ENCODE data around the gene PXMP2. TPM values are rescaled to one million over a fixed set of nuclear protein-coding genes. Genes with fewer than 3 reads are reported as not detected.

The PXMP2 gene
- total RNA-seq, 2 experiments from 2014 or later = 24.5 to 24.9 TPM

GRCh38 chr12:132665149-132665491, 22.3 kb upstream of the PXMP2 start:
- Mint-ChIP-seq H3K36me3 (ENCODE audit: low read depth) (peaks cover 89% of the 10 kb centered on the region), H3K27me3 (no peaks in the 10 kb centered on the region), H3K4me3 (no peak overlapping the region), H3K9me3 (no peaks in the 10 kb centered on the region), H3K4me1 (peaks cover 35% of the 10 kb centered on the region), H3K27ac (no peak overlapping the region)
- POLR2A ChIA-PET = no interaction called here
- CTCF ChIA-PET = no interaction called here
- no peak for DNase-seq

- peaks cover 87% of the 10 kb centered on the region for H3K36me3 Mint-ChIP-seq (ENCODE audit: low read depth)
- H3K27me3 Mint-ChIP-seq = no peaks in the 10 kb centered on the region
- H3K4me1 Mint-ChIP-seq = peaks cover 33% of the 10 kb centered on the region
- POLR2A ChIA-PET = no interaction called here
- no peak for DNase-seq
- CTCF ChIA-PET = interaction anchor here (0.7 kb wide), 1 partner anchor 49 kb away, joined by 3 read pairs; no protein-coding TSS in a partner anchor
- no peaks in the 10 kb centered on the region for H3K9me3 Mint-ChIP-seq
- H3K4me3 Mint-ChIP-seq = no peak overlapping the region
- H3K27ac Mint-ChIP-seq = no peak overlapping the region
Measured at GRCh38 chr12:132665794-132666193, 21.6 kb upstream of the PXMP2 start.

- CTCF ChIA-PET = no interaction called here
- H3K4me1 Mint-ChIP-seq = peaks cover 24% of the 10 kb centered on the region
- H3K4me3 Mint-ChIP-seq = no peak overlapping the region
- no peak overlapping the region for H3K27ac Mint-ChIP-seq
- no peaks in the 10 kb centered on the region for H3K27me3 Mint-ChIP-seq
- H3K9me3 Mint-ChIP-seq = no peaks in the 10 kb centered on the region
- peaks cover 79% of the 10 kb centered on the region for H3K36me3 Mint-ChIP-seq (ENCODE audit: low read depth)
- POLR2A ChIA-PET = interaction anchor here (0.7 kb wide), 1 partner anchor 161 kb away, joined by 3 read pairs; no protein-coding TSS in a partner anchor
- DNase-seq = no peak
Measured at GRCh38 chr12:132668191-132669088, 18.9 kb upstream of the PXMP2 start.

GRCh38 chr12:132669166-132669879, 18.1 kb upstream of the PXMP2 start:
- no peak overlapping the region for H3K27ac Mint-ChIP-seq
- H3K27me3 Mint-ChIP-seq = no peaks in the 10 kb centered on the region
- DNase-seq = no peak
- ChIA-PET POLR2A (no interaction called here), CTCF (no interaction called here)
- peaks cover 82% of the 10 kb centered on the region for H3K36me3 Mint-ChIP-seq (ENCODE audit: low read depth)
- no peaks in the 10 kb centered on the region for H3K9me3 Mint-ChIP-seq
- H3K4me1 Mint-ChIP-seq = peaks cover 18% of the 10 kb centered on the region
- H3K4me3 Mint-ChIP-seq = no peak overlapping the region

- Mint-ChIP-seq H3K9me3 (no peaks in the 10 kb centered on the region), H3K4me3 (no peak overlapping the region), H3K27ac (peak overlapping the region; percentile 84), H3K36me3 (ENCODE audit: low read depth) (peaks cover 80% of the 10 kb centered on the region), H3K4me1 (peaks cover 16% of the 10 kb centered on the region), H3K27me3 (no peaks in the 10 kb centered on the region)
- CTCF ChIA-PET = no interaction called here
- POLR2A ChIA-PET = interaction anchor here (0.9 kb wide), 1 partner anchor 13 kb away, joined by 3 read pairs; no protein-coding TSS in a partner anchor
- peak; percentile 57 for DNase-seq
Measured at GRCh38 chr12:132672116-132672515, 15.3 kb upstream of the PXMP2 start.

GRCh38 chr12:132672678-132673077, 14.7 kb upstream of the PXMP2 start:
- peaks cover 80% of the 10 kb centered on the region for H3K36me3 Mint-ChIP-seq (ENCODE audit: low read depth)
- POLR2A ChIA-PET = interaction anchor here (0.9 kb wide), 1 partner anchor 14 kb away, joined by 3 read pairs; no protein-coding TSS in a partner anchor
- peaks cover 16% of the 10 kb centered on the region for H3K4me1 Mint-ChIP-seq
- CTCF ChIA-PET = no interaction called here
- H3K27me3 Mint-ChIP-seq = no peaks in the 10 kb centered on the region
- H3K4me3 Mint-ChIP-seq = no peak overlapping the region
- DNase-seq = no peak
- no peak overlapping the region for H3K27ac Mint-ChIP-seq
- no peaks in the 10 kb centered on the region for H3K9me3 Mint-ChIP-seq

GRCh38 chr12:132673288-132674179, 13.9 kb upstream of the PXMP2 start:
- no peaks in the 10 kb centered on the region for H3K9me3 Mint-ChIP-seq
- no peak overlapping the region for H3K4me3 Mint-ChIP-seq
- CTCF ChIA-PET = no interaction called here
- peaks cover 74% of the 10 kb centered on the region for H3K36me3 Mint-ChIP-seq (ENCODE audit: low read depth)
- H3K27ac Mint-ChIP-seq = no peak overlapping the region
- no peaks in the 10 kb centered on the region for H3K27me3 Mint-ChIP-seq
- POLR2A ChIA-PET = no interaction called here
- no peak for DNase-seq
- peaks cover 16% of the 10 kb centered on the region for H3K4me1 Mint-ChIP-seq

- Mint-ChIP-seq H3K9me3 (no peaks in the 10 kb centered on the region), H3K4me1 (peaks cover 16% of the 10 kb centered on the region), H3K4me3 (no peak overlapping the region), H3K27ac (no peak overlapping the region), H3K36me3 (ENCODE audit: low read depth) (peaks cover 74% of the 10 kb centered on the region), H3K27me3 (no peaks in the 10 kb centered on the region)
- no peak for DNase-seq
- ChIA-PET CTCF (no interaction called here), POLR2A (no interaction called here)
Measured at GRCh38 chr12:132674561-132674960, 12.8 kb upstream of the PXMP2 start.

- H3K27me3 Mint-ChIP-seq = no peaks in the 10 kb centered on the region
- POLR2A ChIA-PET = no interaction called here
Measured at GRCh38 chr12:132675757-132676432, 11.5 kb upstream of the PXMP2 start.

GRCh38 chr12:132677492-132677891, 9.9 kb upstream of the PXMP2 start:
- ChIA-PET POLR2A (interaction anchor here (1.0 kb wide), 1 partner anchor 8 kb away, joined by 3 read pairs; no protein-coding TSS in a partner anchor), CTCF (no interaction called here)
- Mint-ChIP-seq H3K9me3 (no peaks in the 10 kb centered on the region), H3K36me3 (ENCODE audit: low read depth) (peaks cover 77% of the 10 kb centered on the region), H3K4me3 (no peak overlapping the region), H3K27ac (no peak overlapping the region), H3K4me1 (peaks cover 12% of the 10 kb centered on the region), H3K27me3 (no peaks in the 10 kb centered on the region)
- no peak for DNase-seq

More at GRCh38 chr12:132675757-132676432, 11.5 kb upstream of the PXMP2 start:
- H3K4me1 Mint-ChIP-seq = peaks cover 18% of the 10 kb centered on the region
- H3K36me3 Mint-ChIP-seq (ENCODE audit: low read depth) = peaks cover 80% of the 10 kb centered on the region
- DNase-seq = no peak
- no peaks in the 10 kb centered on the region for H3K9me3 Mint-ChIP-seq
- no peak overlapping the region for H3K27ac Mint-ChIP-seq
- CTCF ChIA-PET = no interaction called here
- H3K4me3 Mint-ChIP-seq = no peak overlapping the region

- H3K36me3 Mint-ChIP-seq (ENCODE audit: low read depth) = peaks cover 39% of the 10 kb centered on the region
- no peak for DNase-seq
- H3K9me3 Mint-ChIP-seq = no peaks in the 10 kb centered on the region
- POLR2A ChIA-PET = interaction anchor here (0.7 to 1.6 kb wide), 2 partner anchors 8 to 144 kb away, joined by 3 to 6 read pairs; no protein-coding TSS in a partner anchor
- no peaks in the 10 kb centered on the region for H3K27me3 Mint-ChIP-seq
- peak overlapping the region; percentile 44 for H3K27ac Mint-ChIP-seq
- peak overlapping the region; percentile 80 for H3K4me3 Mint-ChIP-seq
- CTCF ChIA-PET = no interaction called here
- H3K4me1 Mint-ChIP-seq = peaks cover 34% of the 10 kb centered on the region
Measured at GRCh38 chr12:132685400-132685799, 2.0 kb upstream of the PXMP2 start.

GRCh38 chr12:132686825-132687210, 569 bp upstream of the PXMP2 start:
- ChIA-PET CTCF (no interaction called here), POLR2A (interaction anchor here (1.3 to 1.6 kb wide), 3 partner anchors 9 to 142 kb away, joined by 3 to 6 read pairs (median 4); no protein-coding TSS in a partner anchor)
- H3K4me3 Mint-ChIP-seq = peak overlapping the region; percentile 80
- peaks cover 33% of the 10 kb centered on the region for H3K36me3 Mint-ChIP-seq (ENCODE audit: low read depth)
- no peak for DNase-seq
- H3K9me3 Mint-ChIP-seq = no peaks in the 10 kb centered on the region
- H3K27ac Mint-ChIP-seq = no peak overlapping the region
- H3K27me3 Mint-ChIP-seq = no peaks in the 10 kb centered on the region
- peaks cover 29% of the 10 kb centered on the region for H3K4me1 Mint-ChIP-seq

Data from activated CD4-positive, alpha-beta memory T cell treated with anti-CD3 and anti-CD28 coated beads, Interleukin-2, amount 10 ng/mL, durations not matched to agents 7 days and 5 days (primary cell).